Stimulated activated CD8-positive, alpha-beta memory T cell treated with anti-CD3 and anti-CD28 coated beads, Interleukin-15, amount 100 ng/mL, for 1 hour (primary cell): Measurements from ENCODE around the gene SLC9A1.

Experiments
- DNase-seq: peaks from one replicate; pipeline ENCODE4 v3.0.0-alpha.2; 2020; ENCODE audit warnings: low read depth

SLC9A1 gene

DNA sequence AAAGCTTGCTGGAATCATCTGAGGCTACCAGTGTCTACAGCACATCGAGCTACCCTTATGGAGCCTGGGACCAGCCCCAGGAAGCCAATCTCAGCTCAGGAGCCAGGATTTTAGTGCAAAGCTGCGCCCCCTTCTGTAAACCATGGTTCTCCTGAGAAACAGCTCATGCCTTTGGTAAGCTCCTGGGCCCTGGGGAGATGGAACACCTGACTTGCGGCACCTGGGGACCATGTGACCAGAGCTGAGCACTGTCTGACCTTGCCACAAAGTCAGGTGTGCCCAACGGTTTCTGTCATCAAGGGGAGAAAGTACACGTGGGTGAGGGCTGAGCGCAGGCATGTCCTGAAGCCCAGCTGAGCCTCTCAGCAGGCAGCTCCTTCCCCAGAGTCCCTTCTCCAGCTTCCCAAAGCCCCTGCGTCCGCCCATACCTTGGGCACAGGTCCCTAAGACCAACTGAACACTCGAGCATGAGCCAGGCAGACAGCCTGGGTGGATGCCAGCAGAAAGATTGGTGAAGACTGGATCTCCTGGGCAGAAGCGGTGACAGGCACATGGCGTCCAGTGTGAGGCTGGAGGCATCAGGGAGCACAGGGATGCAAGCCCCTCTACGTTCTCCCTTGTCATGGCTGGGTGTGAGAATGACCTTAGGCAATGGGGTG lies 84.4 kb downstream of the SLC9A1 start:
- no peak for DNase-seq

DNA sequence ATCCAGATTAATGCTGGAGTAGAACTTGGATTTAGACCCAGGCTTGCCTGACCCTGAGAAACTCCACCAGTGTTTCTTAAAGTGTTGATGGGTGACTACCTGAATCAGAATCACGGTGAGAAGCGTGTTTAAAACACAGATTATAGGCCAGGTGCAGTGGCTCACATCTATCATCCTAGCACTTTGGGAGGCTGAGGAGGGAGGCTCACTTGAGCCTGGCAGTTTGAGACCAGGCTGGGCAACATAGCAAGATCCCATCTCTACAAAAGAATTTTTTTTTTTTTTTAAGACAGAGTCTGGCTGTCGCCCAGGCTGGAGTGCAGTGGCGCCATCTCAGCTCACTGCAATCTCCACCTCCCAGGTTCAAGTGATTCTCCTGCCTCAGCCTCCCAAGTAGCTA lies 86.0 kb downstream of the SLC9A1 start:
- no peak for DNase-seq

DNA sequence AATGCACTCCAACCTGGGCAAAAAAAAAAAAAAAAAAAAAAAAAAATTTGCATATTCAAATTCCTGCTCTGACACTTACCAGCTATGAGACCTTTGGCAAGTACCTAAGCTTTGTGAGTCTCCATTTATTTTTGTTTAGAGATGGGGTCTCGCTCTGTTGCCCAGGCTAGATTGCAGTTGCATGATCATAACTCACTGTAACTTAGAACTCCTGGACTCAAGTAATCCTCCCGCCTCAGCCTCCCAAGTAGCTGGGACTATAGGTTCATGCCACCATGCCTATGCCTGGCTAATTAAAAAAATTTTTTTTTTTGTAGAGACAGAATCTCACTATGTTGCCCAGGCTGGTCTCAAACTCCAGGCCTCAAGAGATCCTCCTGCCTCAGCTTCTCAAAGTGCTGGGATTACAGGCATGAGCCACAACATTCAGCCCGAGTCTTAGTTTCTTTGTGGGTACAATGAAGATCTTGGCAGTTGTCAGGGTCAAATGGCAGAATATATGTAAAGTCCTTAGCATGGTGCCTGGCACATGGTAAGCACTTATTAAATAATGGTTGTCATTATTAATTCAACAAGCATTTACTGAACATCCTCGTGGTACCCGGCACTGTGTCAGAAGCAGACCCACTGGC lies 88.8 kb downstream of the SLC9A1 start:
- DNase-seq, result no peak

DNA sequence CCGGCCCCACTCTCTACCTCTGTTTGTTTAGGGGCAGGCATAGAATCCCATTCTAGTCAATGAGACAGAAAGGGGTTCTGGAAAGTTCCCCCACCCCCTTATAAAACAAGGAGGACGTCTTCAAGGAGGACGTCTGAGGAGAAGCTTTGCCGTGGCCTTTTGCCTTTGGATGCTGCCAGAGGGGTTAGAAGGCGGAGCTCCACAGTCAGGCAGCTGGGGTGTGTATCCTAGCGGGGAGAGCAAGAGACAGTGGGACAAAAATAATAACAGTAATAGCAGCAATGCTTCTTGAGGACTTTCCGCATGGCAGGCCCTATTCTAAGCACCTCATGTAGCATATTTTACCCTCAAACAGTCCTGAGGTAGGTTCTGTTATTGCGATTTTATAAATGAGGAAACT lies 94.0 kb downstream of the SLC9A1 start:
- DNase-seq, result no peak

DNA sequence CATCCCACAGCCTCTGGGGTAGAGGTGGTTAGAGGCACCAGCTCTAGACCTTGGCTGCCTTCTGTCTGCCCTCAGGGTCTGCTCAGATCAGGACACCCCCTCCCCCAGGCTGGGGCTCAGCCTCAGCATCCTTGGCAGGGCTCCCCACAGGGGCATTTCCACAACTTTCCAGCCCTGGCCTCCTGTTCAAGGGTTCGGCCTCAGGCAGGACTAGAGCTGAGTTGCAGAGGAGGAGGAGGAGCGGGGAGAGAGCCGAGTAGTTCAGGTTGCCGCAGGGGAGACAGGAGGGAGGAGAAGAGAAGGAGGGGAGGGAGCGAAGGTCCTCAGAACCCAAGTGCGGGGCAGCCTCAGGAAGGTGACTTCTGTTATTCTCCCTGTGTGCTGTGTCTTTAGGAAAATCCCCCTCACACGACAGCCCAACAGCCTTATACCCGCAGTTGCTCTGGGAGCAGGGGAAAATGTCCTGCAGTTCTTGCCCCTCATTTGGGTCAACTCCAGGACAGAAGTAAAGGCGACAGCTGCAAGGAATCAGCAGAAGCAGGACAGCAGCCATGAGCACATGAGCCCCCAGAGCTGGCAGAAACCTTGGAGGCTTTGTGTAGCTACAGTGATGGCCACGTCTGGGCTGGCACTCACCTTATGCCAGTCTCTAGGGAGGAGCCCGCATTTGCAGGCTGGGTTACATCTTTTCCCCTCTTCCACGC lies 95.8 kb downstream of the SLC9A1 start:
- no peak for DNase-seq

DNA sequence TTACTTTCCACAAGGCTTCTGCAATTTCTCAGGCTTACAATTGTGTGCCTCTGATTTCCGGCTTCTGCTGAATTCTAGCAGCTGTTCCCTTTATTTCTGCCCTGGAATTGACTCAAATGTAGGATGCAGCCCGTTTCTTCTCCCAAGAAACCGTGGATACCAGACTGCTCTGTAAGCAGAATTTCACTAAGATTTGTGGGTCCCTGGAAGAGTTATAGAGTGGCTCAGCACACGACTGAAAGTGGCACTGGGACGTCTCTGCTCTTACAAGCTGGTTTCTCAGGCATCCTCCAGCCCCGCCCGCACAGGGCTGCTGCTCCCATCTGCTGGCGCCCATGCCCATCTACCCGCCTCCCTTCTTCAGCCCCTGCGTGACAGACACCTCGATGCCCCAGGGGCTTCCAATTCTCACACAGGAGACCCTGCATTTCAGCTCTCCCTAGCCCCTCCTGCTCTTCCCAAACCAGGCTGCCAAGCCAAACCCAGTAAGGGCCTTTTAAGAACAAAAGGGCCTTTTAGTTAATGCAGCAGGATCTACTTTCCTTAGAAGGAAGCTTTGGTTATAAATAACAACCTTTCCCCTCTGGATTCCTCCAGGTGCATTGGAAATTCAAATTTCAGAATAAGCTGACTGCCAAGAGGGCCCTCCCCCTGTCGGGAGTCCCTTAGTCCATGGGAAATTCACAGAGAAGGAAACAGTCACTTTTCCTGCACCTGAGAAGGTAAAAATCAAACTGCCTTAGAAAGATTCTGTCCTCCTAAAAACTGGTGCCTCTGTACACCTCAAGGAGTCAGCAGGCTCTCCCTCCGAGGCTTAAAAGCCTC lies 96.9 kb downstream of the SLC9A1 start:
- no peak for DNase-seq

DNA sequence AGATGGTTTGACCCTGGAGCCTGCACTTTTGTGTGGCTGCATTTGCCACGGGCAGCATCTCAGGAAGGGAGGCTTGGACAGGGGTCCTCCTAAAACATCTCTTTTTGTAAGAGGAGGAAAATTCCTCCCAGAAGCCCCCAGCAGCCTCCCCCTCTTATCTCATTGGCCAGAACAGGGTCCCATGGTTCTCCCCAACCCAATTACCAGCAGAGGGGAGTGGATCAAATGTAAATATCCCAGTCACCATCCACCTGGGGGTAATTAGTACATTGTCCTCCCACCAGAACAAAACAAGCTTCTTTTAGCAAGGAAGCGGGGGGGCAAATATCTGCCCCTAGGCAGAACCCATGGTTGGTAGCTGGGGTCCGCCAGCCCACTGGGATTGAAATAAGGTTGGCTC lies 97.5 kb downstream of the SLC9A1 start:
- DNase-seq, result no peak

DNA sequence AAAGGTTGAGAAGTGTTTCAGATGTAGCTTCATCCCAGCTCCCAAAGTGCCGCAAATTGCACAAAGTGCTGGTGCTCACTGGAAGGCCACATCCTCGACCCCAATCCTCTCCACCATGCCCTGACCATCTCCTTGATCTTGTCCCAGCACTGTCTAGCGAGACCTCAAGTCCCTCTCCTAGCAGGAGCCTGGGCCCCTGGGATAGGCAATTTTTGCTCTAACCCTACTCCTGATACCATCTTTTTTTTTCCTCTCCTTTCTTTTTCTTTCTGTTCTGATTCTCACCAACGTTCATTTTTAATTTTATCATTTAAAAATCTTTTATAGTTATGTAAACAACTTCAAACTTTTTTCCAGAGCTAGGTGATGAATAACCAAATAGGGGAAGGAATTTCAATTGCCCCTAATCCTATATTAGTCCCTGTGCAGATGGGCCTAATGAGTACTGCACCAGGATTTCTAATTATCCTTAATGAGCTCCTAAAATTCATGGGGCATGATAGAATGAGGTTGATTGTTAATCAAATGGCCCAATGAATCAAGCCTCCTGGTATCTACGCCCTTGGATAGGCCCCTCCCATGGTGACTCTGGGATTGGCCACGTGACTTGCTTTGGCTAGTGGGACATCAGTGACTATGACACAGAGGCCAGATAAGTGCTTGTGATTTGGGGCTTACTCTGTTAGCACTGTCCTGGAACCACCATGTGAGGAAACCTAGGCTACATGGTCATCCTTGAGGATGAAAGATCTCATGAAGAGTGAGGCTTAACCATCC lies 100.8 kb downstream of the SLC9A1 start:
- no peak for DNase-seq

DNA sequence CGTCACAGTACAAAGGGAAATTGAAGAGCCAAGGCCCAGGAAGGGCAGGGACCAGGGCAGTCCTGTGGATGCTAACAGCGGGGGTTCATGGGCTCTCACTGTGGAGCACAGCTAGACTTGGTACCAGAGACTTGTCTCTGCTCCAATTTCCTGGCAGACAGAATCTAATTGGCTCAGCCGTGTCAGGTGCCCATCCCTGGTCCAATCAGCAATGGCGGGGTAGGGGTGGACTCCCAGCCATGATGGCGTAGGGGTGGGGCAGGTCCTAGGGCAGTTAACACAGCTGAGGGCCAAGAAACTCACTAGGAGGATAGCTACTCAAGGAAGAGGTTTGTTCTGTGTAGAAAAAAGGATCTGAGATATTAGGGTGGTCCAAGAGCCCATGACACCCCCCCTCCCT lies 102.4 kb downstream of the SLC9A1 start:
- DNase-seq, result no peak

DNA sequence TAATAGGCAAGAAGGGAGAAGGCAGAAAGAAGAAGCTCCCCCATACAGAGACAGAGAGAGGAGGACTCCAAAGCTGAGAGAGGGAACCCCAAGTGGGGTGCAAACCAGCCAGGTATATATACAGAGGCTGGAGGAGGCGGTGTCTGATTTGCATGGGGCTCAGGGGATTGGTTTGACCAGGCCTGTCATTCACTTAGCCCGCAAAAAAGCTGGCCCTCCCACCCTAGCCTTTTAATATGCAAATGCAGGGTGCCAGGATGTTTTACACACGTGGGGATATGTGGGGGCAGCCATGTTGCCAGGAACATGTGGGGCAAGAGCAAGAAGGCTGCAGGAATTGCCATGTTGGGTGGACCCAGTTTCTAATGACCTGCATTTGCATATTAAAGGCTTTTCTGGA lies 105.3 kb downstream of the SLC9A1 start:
- no peak for DNase-seq

DNA sequence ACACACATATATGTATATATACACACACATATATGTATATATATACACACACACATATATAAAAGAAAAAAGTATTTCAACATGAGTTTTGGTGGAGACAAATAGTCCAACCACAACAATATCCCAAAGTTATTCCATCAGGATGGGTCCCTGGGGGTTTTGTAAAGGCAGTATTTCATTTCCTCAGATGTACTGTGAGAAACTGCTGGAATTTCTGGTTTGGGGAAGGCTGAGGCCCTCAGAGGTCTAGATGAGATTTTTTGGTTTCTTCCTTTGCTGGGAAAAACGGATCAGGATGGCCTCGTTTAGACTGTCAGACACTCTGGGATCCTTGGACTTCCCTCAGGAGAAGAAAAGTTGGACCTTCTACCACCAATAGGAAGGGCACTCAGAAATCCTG lies 105.8 kb downstream of the SLC9A1 start:
- no peak for DNase-seq
